ENCODE results near the gene MBNL2.

- TF ChIP-seq RXRA (CRISPR knock-in tag; IDR thresholded peaks at IDR 0.05) (no peak), ATF6 (CRISPR knock-in tag; conservative IDR thresholded peaks at IDR 0.05) (no peak), ZSCAN21 (CRISPR knock-in tag; IDR thresholded peaks at IDR 0.05; ENCODE audit: borderline replicate concordance) (no peak), RAD21 (CRISPR knock-in tag; IDR thresholded peaks at IDR 0.05) (no peak), SAP130 (CRISPR knock-in tag; IDR thresholded peaks at IDR 0.05; ENCODE audit: low read depth) (no peak), POLR2A (IDR thresholded peaks at IDR 0.05; ENCODE audit: insufficient read depth in 1 of 2, low read depth in 2 of 2, low read length in 2 of 2) (no peak), EZH2 (conservative IDR thresholded peaks at IDR 0.05; ENCODE audit: low read depth, low read length) (no peak), ZNF234 (CRISPR knock-in tag; conservative IDR thresholded peaks at IDR 0.05) (no peak), GTF2F1 (IDR thresholded peaks at IDR 0.05; ENCODE audit: low read length) (no peak), REL (CRISPR knock-in tag; conservative IDR thresholded peaks at IDR 0.05) (no peak), ZNF569 (CRISPR knock-in tag; IDR thresholded peaks at IDR 0.05; ENCODE audit: borderline replicate concordance) (no peak)
- TF ChIP-seq, protein P1, sequence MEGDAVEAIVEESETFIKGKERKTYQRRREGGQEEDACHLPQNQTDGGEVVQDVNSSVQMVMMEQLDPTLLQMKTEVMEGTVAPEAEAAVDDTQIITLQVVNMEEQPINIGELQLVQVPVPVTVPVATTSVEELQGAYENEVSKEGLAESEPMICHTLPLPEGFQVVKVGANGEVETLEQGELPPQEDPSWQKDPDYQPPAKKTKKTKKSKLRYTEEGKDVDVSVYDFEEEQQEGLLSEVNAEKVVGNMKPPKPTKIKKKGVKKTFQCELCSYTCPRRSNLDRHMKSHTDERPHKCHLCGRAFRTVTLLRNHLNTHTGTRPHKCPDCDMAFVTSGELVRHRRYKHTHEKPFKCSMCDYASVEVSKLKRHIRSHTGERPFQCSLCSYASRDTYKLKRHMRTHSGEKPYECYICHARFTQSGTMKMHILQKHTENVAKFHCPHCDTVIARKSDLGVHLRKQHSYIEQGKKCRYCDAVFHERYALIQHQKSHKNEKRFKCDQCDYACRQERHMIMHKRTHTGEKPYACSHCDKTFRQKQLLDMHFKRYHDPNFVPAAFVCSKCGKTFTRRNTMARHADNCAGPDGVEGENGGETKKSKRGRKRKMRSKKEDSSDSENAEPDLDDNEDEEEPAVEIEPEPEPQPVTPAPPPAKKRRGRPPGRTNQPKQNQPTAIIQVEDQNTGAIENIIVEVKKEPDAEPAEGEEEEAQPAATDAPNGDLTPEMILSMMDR (CRISPR knock-in tag; IDR thresholded peaks at IDR 0.05): no peak
- TF ChIP-seq, protein P2, sequence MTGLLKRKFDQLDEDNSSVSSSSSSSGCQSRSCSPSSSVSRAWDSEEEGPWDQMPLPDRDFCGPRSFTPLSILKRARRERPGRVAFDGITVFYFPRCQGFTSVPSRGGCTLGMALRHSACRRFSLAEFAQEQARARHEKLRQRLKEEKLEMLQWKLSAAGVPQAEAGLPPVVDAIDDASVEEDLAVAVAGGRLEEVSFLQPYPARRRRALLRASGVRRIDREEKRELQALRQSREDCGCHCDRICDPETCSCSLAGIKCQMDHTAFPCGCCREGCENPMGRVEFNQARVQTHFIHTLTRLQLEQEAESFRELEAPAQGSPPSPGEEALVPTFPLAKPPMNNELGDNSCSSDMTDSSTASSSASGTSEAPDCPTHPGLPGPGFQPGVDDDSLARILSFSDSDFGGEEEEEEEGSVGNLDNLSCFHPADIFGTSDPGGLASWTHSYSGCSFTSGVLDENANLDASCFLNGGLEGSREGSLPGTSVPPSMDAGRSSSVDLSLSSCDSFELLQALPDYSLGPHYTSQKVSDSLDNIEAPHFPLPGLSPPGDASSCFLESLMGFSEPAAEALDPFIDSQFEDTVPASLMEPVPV (CRISPR knock-in tag; IDR thresholded peaks at IDR 0.05): no peak
These were observed 667 bp upstream of the MBNL2 start for GRCh38 chr13:97221466-97221865.
